H1 (cell line): ENCODE measurements around the gene STX17. TPM values are rescaled to one million over a fixed set of nuclear protein-coding genes. Genes with fewer than 3 reads are reported as not detected.

Experiments used
- CBX5 ChIP-seq: fragments of 300-800, 300-1000 bp; sonication (generic); IDR thresholded peaks from 2 replicates; pipeline ENCODE4 v1.7.1; 2016; ENCODE audit warnings: antibody characterized with exemption, low read length, low read depth
- NRF1 ChIP-seq: IDR thresholded peaks from 2 replicates; pipeline ENCODE4 v1.6.1; 2011; ENCODE audit warnings: mild to moderate bottlenecking, low read depth, low read length, improper control_type of control experiment
- polyA plus RNA-seq, 7 experiments: library from polyadenylated mRNA; depleted of rRNA in 3 of 7; stranded (reverse) in 5 of 7; unstranded in 2 of 7; fragments of >200 nt in 5 of 7; fragments of 200-250 nt in 2 of 7; gene quantifications; 1 replicate in 5 of 7; 2 replicates in 1 of 7; 4 replicates in 1 of 7; pipeline versions ENCODE4 v1.2.1 to v1.2.3, GENCODE V29; 2011 to 2013; ENCODE audit warnings: missing spikeins in 2 of 7, mixed read lengths in 2 of 7
- total RNA-seq: library from RNA; stranded (reverse); fragmentation: NEBNext Ultra II Directional; extraction: Animal tissue kit (Norgen Biotek cat#: 25700); gene quantifications from 2 replicates; pipeline ENCODE4 v1.2.1, GENCODE V29; 2021
- TF ChIP-seq, protein P1 (sequence below): IDR thresholded peaks from 2 replicates; pipeline ENCODE4 v1.6.1; 2012; ENCODE audit warnings: inconsistent platforms

Gene STX17
- total and polyA plus RNA-seq, 2 of the 8 experiments (the other 6 are each of a cell fraction or from before 2014, with no cell fraction given), result 4.5 to 16.3 TPM

DNA sequence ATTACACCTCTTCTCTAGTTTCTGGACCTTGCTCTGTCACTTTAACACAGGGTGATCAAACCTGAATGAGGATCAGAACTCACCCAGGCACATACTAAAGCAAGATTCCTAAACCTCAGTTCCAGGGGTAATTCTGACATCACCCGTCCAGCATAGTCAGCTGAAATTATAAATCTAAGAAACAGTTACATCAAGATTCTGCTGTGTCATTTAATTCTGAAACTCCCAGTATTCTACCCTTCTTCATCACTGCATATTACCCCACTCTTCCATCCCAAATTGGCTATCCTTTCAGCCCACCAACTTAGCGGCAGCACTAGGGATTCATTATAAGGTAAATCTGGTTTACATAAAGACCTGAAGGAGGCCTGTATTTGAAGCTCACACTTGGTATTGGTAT is 64.0 kb downstream of the STX17 start (continued):
- TF ChIP-seq CBX5 (no peak), NRF1 (no peak)
- TF ChIP-seq, protein P1, sequence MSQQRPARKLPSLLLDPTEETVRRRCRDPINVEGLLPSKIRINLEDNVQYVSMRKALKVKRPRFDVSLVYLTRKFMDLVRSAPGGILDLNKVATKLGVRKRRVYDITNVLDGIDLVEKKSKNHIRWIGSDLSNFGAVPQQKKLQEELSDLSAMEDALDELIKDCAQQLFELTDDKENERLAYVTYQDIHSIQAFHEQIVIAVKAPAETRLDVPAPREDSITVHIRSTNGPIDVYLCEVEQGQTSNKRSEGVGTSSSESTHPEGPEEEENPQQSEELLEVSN, result no peak
